HG02884 (cell line): ENCODE data around the gene CCR5AS.
"Not testable (repeated sequence)": the region's sequence is repeated elsewhere in the genome, so short reads cannot be mapped to it uniquely, and the experiment has no call there.

ENCODE experiments used
- ATAC-seq: cut with Tn5 transposase; IDR thresholded peaks from one replicate; pipeline ENCODE4 v1.9.1; 2021; ENCODE audit warnings: mild to moderate bottlenecking, moderate library complexity; ENCODE audit not compliant: unreplicated experiment

The CCR5AS gene

GRCh38 chr3:46406443-46406787 lies 451 bp downstream of the CCR5AS start:
- no peak for ATAC-seq

GRCh38 chr3:46405301-46406019 lies 1.4 kb downstream of the CCR5AS start:
- no peak for ATAC-seq

GRCh38 chr3:46402902-46403301 lies 4.0 kb downstream of the CCR5AS start:
- not testable (repeated sequence) for ATAC-seq

- ATAC-seq = no peak
Measured at GRCh38 chr3:46401579-46401978, 5.3 kb downstream of the CCR5AS start.

- no peak for ATAC-seq
Measured at GRCh38 chr3:46400846-46401245, 6.0 kb downstream of the CCR5AS start.

- ATAC-seq = no peak
Measured at GRCh38 chr3:46400000-46400734, 6.7 kb downstream of the CCR5AS start.

GRCh38 chr3:46399557-46399956 lies 7.3 kb downstream of the CCR5AS start:
- no peak for ATAC-seq

GRCh38 chr3:46399098-46399497 lies 7.8 kb downstream of the CCR5AS start:
- no peak for ATAC-seq

GRCh38 chr3:46398186-46398955 lies 8.5 kb downstream of the CCR5AS start:
- no peak for ATAC-seq

GRCh38 chr3:46397111-46397510 lies 9.8 kb downstream of the CCR5AS start:
- no peak for ATAC-seq

GRCh38 chr3:46395766-46396530 lies 10.9 kb downstream of the CCR5AS start:
- ATAC-seq = no peak

GRCh38 chr3:46395210-46395661 lies 11.6 kb downstream of the CCR5AS start:
- ATAC-seq = no peak

- ATAC-seq = no peak
Measured at GRCh38 chr3:46393554-46394434, 13.1 kb downstream of the CCR5AS start.

GRCh38 chr3:46393011-46393410 lies 13.9 kb downstream of the CCR5AS start:
- no peak for ATAC-seq

- ATAC-seq = not testable (repeated sequence)
Measured at GRCh38 chr3:46391526-46391925, 15.3 kb downstream of the CCR5AS start.

- ATAC-seq = no peak
Measured at GRCh38 chr3:46389306-46389705, 17.6 kb downstream of the CCR5AS start.

GRCh38 chr3:46388847-46389246 lies 18.0 kb downstream of the CCR5AS start:
- not testable (repeated sequence) for ATAC-seq

GRCh38 chr3:46386205-46386604 lies 20.7 kb downstream of the CCR5AS start:
- ATAC-seq = no peak

GRCh38 chr3:46383951-46384330 lies 22.9 kb downstream of the CCR5AS start:
- no peak for ATAC-seq
